ENCODE measurements around the gene KRABD2.

KRABD2 gene

DNA sequence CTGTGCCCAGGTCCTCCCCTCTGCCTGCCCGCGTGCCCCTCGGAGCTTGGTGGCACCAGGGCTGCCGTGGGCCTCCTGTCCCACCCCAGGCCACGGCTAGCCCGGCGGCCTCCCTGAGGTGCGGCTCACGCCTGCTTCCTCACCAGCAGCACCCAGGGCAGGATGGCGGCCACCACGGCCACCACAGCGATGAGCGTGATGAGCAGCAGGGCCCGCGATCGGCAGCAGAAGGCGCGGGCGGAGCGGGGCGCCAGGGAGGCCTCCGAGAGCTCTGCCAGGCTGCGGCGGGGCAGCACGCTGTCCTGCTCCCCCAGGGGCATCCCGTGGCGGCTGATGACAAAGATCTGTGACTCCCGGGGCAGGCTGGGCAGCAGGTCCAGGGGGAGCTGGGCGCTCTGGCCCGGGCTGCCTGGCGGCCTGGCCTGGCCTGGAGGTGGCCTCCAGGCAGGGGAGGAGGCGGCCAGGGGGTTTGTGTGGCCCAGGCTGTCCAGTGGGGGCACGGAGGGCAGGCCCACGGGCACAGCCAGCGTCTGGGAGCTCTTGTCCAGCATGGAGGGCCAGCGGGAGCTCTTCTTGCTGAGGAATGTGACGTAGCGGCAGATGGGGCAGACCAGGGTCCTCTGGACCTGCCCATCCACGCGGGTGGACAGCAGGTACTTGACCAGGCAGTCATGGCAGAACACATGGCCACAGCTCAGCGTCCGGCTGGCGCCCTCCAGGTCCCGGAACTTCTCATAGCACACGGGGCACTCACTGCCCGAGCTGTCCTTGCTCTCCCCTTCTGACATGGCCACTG lies 16.4 kb upstream of the KRABD2 start:
- Mint-ChIP-seq H3K27ac (ENCODE audit: unreplicated experiment) (no peak overlapping the region), H3K36me3 (ENCODE audit: low read depth, unreplicated experiment) (no peaks in the 10 kb centered on the region), H3K4me3 (ENCODE audit: unreplicated experiment) (no peak overlapping the region), H3K9me3 (ENCODE audit: unreplicated experiment) (peaks cover 2% of the 10 kb centered on the region), H3K27me3 (ENCODE audit: low read depth, unreplicated experiment) (peaks cover 28% of the 10 kb centered on the region), H3K4me1 (ENCODE audit: low read depth, unreplicated experiment) (no peaks in the 10 kb centered on the region)
- Histone ChIP-seq H4K20me1 (ENCODE audit: insufficient read depth, low read length) (no peaks in the 10 kb centered on the region), H2AFZ (ENCODE audit: low read depth, low read length) (no peak overlapping the region), H3K79me2 (ENCODE audit: insufficient read depth, low read length) (no peaks in the 10 kb centered on the region), H3K27me3 (ENCODE audit: insufficient read depth, low read length) (peaks cover 10% of the 10 kb centered on the region), H3K4me3 (ENCODE audit: insufficient read depth, low read depth, low read length) (no peak overlapping the region), H3K27ac (ENCODE audit: low read depth, low read length) (no peak overlapping the region), H3K4me1 (ENCODE audit: insufficient read depth, low read length) (peaks cover 14% of the 10 kb centered on the region), H3K36me3 (ENCODE audit: insufficient read depth, low read length) (no peaks in the 10 kb centered on the region), H3K9me3 (ENCODE audit: insufficient read depth, low read depth, low read length) (no peaks in the 10 kb centered on the region), H3K9ac (ENCODE audit: low read length) (peak overlapping the region; percentile 1), H3K4me2 (ENCODE audit: low read length) (no peak overlapping the region)
- TF ChIP-seq EZH2 (IDR thresholded peaks at IDR 0.05; ENCODE audit: insufficient read depth, low read length) = no peak
- TF ChIP-seq, protein P1, sequence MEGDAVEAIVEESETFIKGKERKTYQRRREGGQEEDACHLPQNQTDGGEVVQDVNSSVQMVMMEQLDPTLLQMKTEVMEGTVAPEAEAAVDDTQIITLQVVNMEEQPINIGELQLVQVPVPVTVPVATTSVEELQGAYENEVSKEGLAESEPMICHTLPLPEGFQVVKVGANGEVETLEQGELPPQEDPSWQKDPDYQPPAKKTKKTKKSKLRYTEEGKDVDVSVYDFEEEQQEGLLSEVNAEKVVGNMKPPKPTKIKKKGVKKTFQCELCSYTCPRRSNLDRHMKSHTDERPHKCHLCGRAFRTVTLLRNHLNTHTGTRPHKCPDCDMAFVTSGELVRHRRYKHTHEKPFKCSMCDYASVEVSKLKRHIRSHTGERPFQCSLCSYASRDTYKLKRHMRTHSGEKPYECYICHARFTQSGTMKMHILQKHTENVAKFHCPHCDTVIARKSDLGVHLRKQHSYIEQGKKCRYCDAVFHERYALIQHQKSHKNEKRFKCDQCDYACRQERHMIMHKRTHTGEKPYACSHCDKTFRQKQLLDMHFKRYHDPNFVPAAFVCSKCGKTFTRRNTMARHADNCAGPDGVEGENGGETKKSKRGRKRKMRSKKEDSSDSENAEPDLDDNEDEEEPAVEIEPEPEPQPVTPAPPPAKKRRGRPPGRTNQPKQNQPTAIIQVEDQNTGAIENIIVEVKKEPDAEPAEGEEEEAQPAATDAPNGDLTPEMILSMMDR (IDR thresholded peaks at IDR 0.05; ENCODE audit: insufficient read depth, low read depth, low read length) = no peak
- no peak for FAIRE-seq
- DNase-seq (ENCODE audit: low read depth) = no peak

- TF ChIP-seq, protein P1 (IDR thresholded peaks at IDR 0.05; ENCODE audit: insufficient read depth, low read depth, low read length) = no peak
- no peak for TF ChIP-seq EZH2 (IDR thresholded peaks at IDR 0.05; ENCODE audit: insufficient read depth, low read length)
- FAIRE-seq (no peak), DNase-seq (ENCODE audit: low read depth) (no peak)
- Histone ChIP-seq H2AFZ (ENCODE audit: low read depth, low read length) (no peak overlapping the region), H3K36me3 (ENCODE audit: insufficient read depth, low read length) (no peaks in the 10 kb centered on the region), H3K9me3 (ENCODE audit: insufficient read depth, low read depth, low read length) (no peaks in the 10 kb centered on the region), H4K20me1 (ENCODE audit: insufficient read depth, low read length) (no peaks in the 10 kb centered on the region), H3K27me3 (ENCODE audit: insufficient read depth, low read length) (peaks cover 9% of the 10 kb centered on the region), H3K4me3 (ENCODE audit: insufficient read depth, low read depth, low read length) (no peak overlapping the region), H3K27ac (ENCODE audit: low read depth, low read length) (no peak overlapping the region), H3K4me1 (ENCODE audit: insufficient read depth, low read length) (peaks cover 14% of the 10 kb centered on the region), H3K79me2 (ENCODE audit: insufficient read depth, low read length) (no peaks in the 10 kb centered on the region), H3K9ac (ENCODE audit: low read length) (no peak overlapping the region), H3K4me2 (ENCODE audit: low read length) (no peak overlapping the region)
- no peak overlapping the region for H3K4me3 Mint-ChIP-seq (ENCODE audit: unreplicated experiment)
- no peak overlapping the region for H3K27ac Mint-ChIP-seq (ENCODE audit: unreplicated experiment)
- no peaks in the 10 kb centered on the region for H3K36me3 Mint-ChIP-seq (ENCODE audit: low read depth, unreplicated experiment)
- peaks cover 24% of the 10 kb centered on the region for H3K27me3 Mint-ChIP-seq (ENCODE audit: low read depth, unreplicated experiment)
- H3K9me3 Mint-ChIP-seq (ENCODE audit: unreplicated experiment) = peaks cover 2% of the 10 kb centered on the region
- H3K4me1 Mint-ChIP-seq (ENCODE audit: low read depth, unreplicated experiment) = no peaks in the 10 kb centered on the region
Measured at GRCh38 chr17:8392274-8392673, 15.8 kb upstream of the KRABD2 start.

DNA sequence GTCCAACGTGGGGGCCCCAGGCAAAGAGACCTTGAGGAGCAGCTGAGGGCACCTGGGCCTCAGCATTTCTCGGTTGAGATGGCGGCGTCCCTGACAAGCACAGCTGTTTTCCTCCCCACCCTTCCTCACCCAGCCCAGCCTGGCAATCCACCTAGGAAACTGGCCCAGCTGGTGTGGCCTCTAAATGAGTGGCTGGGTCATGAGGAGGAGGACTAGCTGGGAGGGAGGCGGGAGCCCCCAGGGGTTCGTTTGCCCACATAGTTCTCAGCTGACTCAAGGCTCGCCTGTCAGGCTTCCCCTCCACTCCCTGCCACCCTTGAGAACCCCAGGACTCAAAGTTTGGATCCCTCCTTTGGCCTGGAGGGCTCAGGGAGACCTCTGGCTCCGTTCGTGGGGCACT lies 15.2 kb upstream of the KRABD2 start:
- H3K27ac ChIP-seq (ENCODE audit: low read depth, low read length) = no peak overlapping the region
- H3K4me1 ChIP-seq (ENCODE audit: insufficient read depth, low read length) = peaks cover 14% of the 10 kb centered on the region
- no peak for TF ChIP-seq EZH2 (IDR thresholded peaks at IDR 0.05; ENCODE audit: insufficient read depth, low read length)
- TF ChIP-seq, protein P1 (IDR thresholded peaks at IDR 0.05; ENCODE audit: insufficient read depth, low read depth, low read length) = no peak
- Mint-ChIP-seq H3K4me1 (ENCODE audit: low read depth, unreplicated experiment) (no peaks in the 10 kb centered on the region), H3K4me3 (ENCODE audit: unreplicated experiment) (no peak overlapping the region), H3K36me3 (ENCODE audit: low read depth, unreplicated experiment) (no peaks in the 10 kb centered on the region), H3K27me3 (ENCODE audit: low read depth, unreplicated experiment) (peaks cover 19% of the 10 kb centered on the region), H3K9me3 (ENCODE audit: unreplicated experiment) (peaks cover 2% of the 10 kb centered on the region), H3K27ac (ENCODE audit: unreplicated experiment) (no peak overlapping the region)
- H3K9me3 ChIP-seq (ENCODE audit: insufficient read depth, low read depth, low read length) = no peaks in the 10 kb centered on the region
- DNase-seq (ENCODE audit: low read depth) (no peak), FAIRE-seq (no peak)
- H4K20me1 ChIP-seq (ENCODE audit: insufficient read depth, low read length) = no peaks in the 10 kb centered on the region
- H3K4me3 ChIP-seq (ENCODE audit: insufficient read depth, low read depth, low read length) = no peak overlapping the region
- H3K36me3 ChIP-seq (ENCODE audit: insufficient read depth, low read length) = no peaks in the 10 kb centered on the region
- no peak overlapping the region for H3K4me2 ChIP-seq (ENCODE audit: low read length)
- H3K27me3 ChIP-seq (ENCODE audit: insufficient read depth, low read length) = peaks cover 9% of the 10 kb centered on the region
- no peaks in the 10 kb centered on the region for H3K79me2 ChIP-seq (ENCODE audit: insufficient read depth, low read length)
- H2AFZ ChIP-seq (ENCODE audit: low read depth, low read length) = no peak overlapping the region
- H3K9ac ChIP-seq (ENCODE audit: low read length) = no peak overlapping the region

Measured in astrocyte (in vitro differentiated cells and primary cell).